WTC11 (cell line): ENCODE data around the gene TRAF3IP1. TPM values are rescaled to one million over a fixed set of nuclear protein-coding genes. Genes with fewer than 3 reads are reported as not detected.

Experiments
- ATAC-seq: fragments of 200-7000 bp; cut with Tn5 transposase; 2 replicates; pipeline ENCODE4 v1.10.0; 2021; ENCODE audit warnings: mild to moderate bottlenecking, moderate library complexity
- CTCF ChIA-PET: fragments of 300-600 bp; sonication (Branson Sonifier 250); formaldehyde crosslinking; loops from one replicate; lab custom pipeline; 2021; ENCODE audit warnings: antibody characterized with exemption; lab: Charles Lee
- POLR2A ChIA-PET: fragments of 350-600 bp; sonication (Branson Sonifier 250); formaldehyde crosslinking; loops from one replicate; lab custom pipeline; 2021; ENCODE audit warnings: antibody characterized with exemption; lab: Charles Lee
- DNase-seq: peaks from one replicate; pipeline ENCODE4 v3.0.0; 2021; ENCODE audit warnings: low spot score
- H3K27ac Mint-ChIP-seq: 2 replicates; pipeline ENCODE4 v1.8.0; 2021; ENCODE audit warnings: mixed read lengths
- H3K27me3 Mint-ChIP-seq: 2 replicates; pipeline ENCODE4 v1.8.0; 2021; ENCODE audit warnings: low read depth, mild to moderate bottlenecking, moderate library complexity, mixed read lengths
- H3K36me3 Mint-ChIP-seq: 2 replicates; pipeline ENCODE4 v1.8.0; 2021; ENCODE audit warnings: mixed read lengths
- H3K4me1 Mint-ChIP-seq: 2 replicates; pipeline ENCODE4 v1.8.0; 2022; ENCODE audit warnings: mixed read lengths
- H3K4me3 Mint-ChIP-seq: 2 replicates; pipeline ENCODE4 v1.8.0; 2021; ENCODE audit warnings: mild to moderate bottlenecking, moderate library complexity, mixed read lengths
- H3K9me3 Mint-ChIP-seq: 2 replicates; pipeline ENCODE4 v1.8.0; 2021; ENCODE audit warnings: mixed read lengths
- ATF2 ChIP-seq: sonication (generic); formaldehyde crosslinking; IDR thresholded peaks from 2 replicates; pipeline ENCODE4 v1.8.1; 2022; ENCODE audit warnings: low read depth, missing genetic modification reagents, borderline replicate concordance
- CBFB ChIP-seq: sonication (generic); formaldehyde crosslinking; IDR thresholded peaks from 2 replicates; pipeline ENCODE4 v1.8.1; 2022; ENCODE audit warnings: mild to moderate bottlenecking, low read depth, missing genetic modification reagents
- E2F1 ChIP-seq: sonication (generic); formaldehyde crosslinking; IDR thresholded peaks from 2 replicates; pipeline ENCODE4 v1.8.0; 2022; ENCODE audit warnings: mild to moderate bottlenecking, missing genetic modification reagents
- FOXP4 ChIP-seq: sonication (generic); formaldehyde crosslinking; IDR thresholded peaks from 2 replicates; pipeline ENCODE4 v1.8.0; 2022; ENCODE audit warnings: mild to moderate bottlenecking, missing genetic modification reagents
- GABPB1 ChIP-seq: sonication (generic); formaldehyde crosslinking; IDR thresholded peaks from 2 replicates; pipeline ENCODE4 v1.8.1; 2023; ENCODE audit warnings: mild to moderate bottlenecking, missing genetic modification reagents
- GTF2I ChIP-seq: fragments of 250-450 bp; sonication (Bioruptor Pico); conservative IDR thresholded peaks from 2 replicates; pipeline ENCODE4 v1.4.0; 2021; ENCODE audit warnings: mild to moderate bottlenecking
- JAZF1 ChIP-seq: fragments of 250-450 bp; sonication (Bioruptor Pico); IDR thresholded peaks from 2 replicates; pipeline ENCODE4 v1.9.0; 2021; ENCODE audit warnings: moderate library complexity, mild to moderate bottlenecking, inconsistent platforms
- KAT7 ChIP-seq: sonication (generic); formaldehyde crosslinking; IDR thresholded peaks from 2 replicates; pipeline ENCODE4 v1.8.1; 2023; ENCODE audit warnings: missing genetic modification reagents, mild to moderate bottlenecking, borderline replicate concordance
- MLX ChIP-seq: sonication (generic); formaldehyde crosslinking; IDR thresholded peaks from 2 replicates; pipeline ENCODE4 v1.8.1; 2023; ENCODE audit warnings: mild to moderate bottlenecking, missing genetic modification reagents, moderate library complexity
- NFYB ChIP-seq: sonication (generic); formaldehyde crosslinking; conservative IDR thresholded peaks from 2 replicates; pipeline ENCODE4 v1.8.0; 2022; ENCODE audit warnings: low read depth, missing genetic modification reagents
- NR1H2 ChIP-seq: sonication (generic); formaldehyde crosslinking; IDR thresholded peaks from 2 replicates; pipeline ENCODE4 v1.9.0; 2021; ENCODE audit warnings: mild to moderate bottlenecking, moderate library complexity, missing genetic modification reagents
- OVOL2 ChIP-seq: fragments of 250-450 bp; sonication (Bioruptor Pico); IDR thresholded peaks from 2 replicates; pipeline ENCODE4 v1.9.0; 2021; ENCODE audit warnings: mild to moderate bottlenecking, borderline replicate concordance
- TCF7 ChIP-seq: sonication (generic); formaldehyde crosslinking; IDR thresholded peaks from 2 replicates; pipeline ENCODE4 v1.8.0; 2022; ENCODE audit warnings: mild to moderate bottlenecking, low read depth, missing genetic modification reagents, moderate library complexity
- USF1 ChIP-seq: sonication (generic); formaldehyde crosslinking; IDR thresholded peaks from 2 replicates; pipeline ENCODE4 v1.8.0; 2022; ENCODE audit warnings: mild to moderate bottlenecking, missing genetic modification reagents
- ZNF138 ChIP-seq: sonication (generic); formaldehyde crosslinking; conservative IDR thresholded peaks from 2 replicates; pipeline ENCODE4 v1.8.1; 2022; ENCODE audit warnings: mild to moderate bottlenecking, moderate library complexity, missing genetic modification reagents
- ZNF317 ChIP-seq: sonication (generic); formaldehyde crosslinking; IDR thresholded peaks from 2 replicates; pipeline ENCODE4 v1.8.1; 2023; ENCODE audit warnings: low read depth, mild to moderate bottlenecking, moderate library complexity, missing genetic modification reagents, borderline replicate concordance
- ZNF416 ChIP-seq: fragments of 250-450 bp; sonication (Bioruptor Pico); IDR thresholded peaks from 2 replicates; pipeline ENCODE4 v1.9.0; 2021; ENCODE audit warnings: mild to moderate bottlenecking, inconsistent platforms
- ZNF423 ChIP-seq: fragments of 250-450 bp; sonication (Bioruptor Pico); IDR thresholded peaks from 2 replicates; pipeline ENCODE4 v2.1.2; 2022; ENCODE audit warnings: mild to moderate bottlenecking, moderate library complexity
- ZNF532 ChIP-seq: fragments of 250-450 bp; sonication (Bioruptor Pico); IDR thresholded peaks from 2 replicates; pipeline ENCODE4 v1.9.0; 2021; ENCODE audit warnings: mild to moderate bottlenecking, borderline replicate concordance
- total RNA-seq: library from RNA; stranded (reverse); gene quantifications from 3 replicates; pipeline ENCODE4 v1.2.3, GENCODE V29; 2021

TRAF3IP1 gene
- total RNA-seq, 1 experiment from 2014 or later: 18.7 TPM

- Mint-ChIP-seq H3K27me3 (no peaks in the 10 kb centered on the region), H3K36me3 (peaks cover 58% of the 10 kb centered on the region), H3K4me3 (no peak overlapping the region), H3K27ac (peak overlapping the region; percentile 65; the same call in 1 of the 2 replicates), H3K4me1 (no peaks in the 10 kb centered on the region), H3K9me3 (peaks cover 7% of the 10 kb centered on the region; the same call in 1 of the 2 replicates)
- TF ChIP-seq ATF2 (CRISPR knock-in tag) (no peak), FOXP4 (no peak), GTF2I (CRISPR knock-in tag) (no peak), TCF7 (CRISPR knock-in tag) (no peak), KAT7 (CRISPR knock-in tag) (no peak), OVOL2 (CRISPR knock-in tag) (no peak), E2F1 (CRISPR knock-in tag) (no peak), JAZF1 (no peak), NR1H2 (CRISPR knock-in tag) (no peak), ZNF416 (CRISPR knock-in tag) (no peak), MLX (CRISPR knock-in tag) (no peak), CBFB (no peak), ZNF138 (CRISPR knock-in tag) (no peak), ZNF423 (CRISPR knock-in tag) (no peak), NFYB (CRISPR knock-in tag) (no peak), ZNF317 (no peak), ZNF532 (CRISPR knock-in tag) (no peak), USF1 (CRISPR knock-in tag) (no peak), GABPB1 (CRISPR knock-in tag) (no peak)
- CTCF ChIA-PET: interaction anchor here (1.4 kb wide), 1 partner anchor 82 kb away, joined by 3 read pairs; no protein-coding TSS in a partner anchor
- ATAC-seq (no peak), DNase-seq (no peak)
- POLR2A ChIA-PET: interaction anchor here (0.6 kb wide), 1 partner anchor 1576 kb away, joined by 6 read pairs; no protein-coding TSS in a partner anchor
Observed at GRCh38 chr2:238450440-238450861, 130.1 kb downstream of the TRAF3IP1 start.

Other genes starting within 250 kb of the TRAF3IP1 start
- gene ESPNL, start 220.2 kb upstream of the TRAF3IP1 start, total RNA-seq: 1.1 to 1.4 TPM (median 1.1 TPM) in 3 replicates
- 0.07 TPM in 1 of 3 replicates, not detected in the others for gene KLHL30, start 181.8 kb upstream of the TRAF3IP1 start, total RNA-seq
- gene ERFE, start 161.5 kb upstream of the TRAF3IP1 start, total RNA-seq: 4.5 to 6.3 TPM (median 6.0 TPM) in 3 replicates
- 26.4 to 32.7 TPM (median 26.7 TPM) in 3 replicates for gene ILKAP, start 116.8 kb upstream of the TRAF3IP1 start, total RNA-seq
- 52.1 to 63.9 TPM (median 63.4 TPM) in 3 replicates for gene HES6, start 80.5 kb upstream of the TRAF3IP1 start, total RNA-seq
- gene PER2, start 31.9 kb upstream of the TRAF3IP1 start, total RNA-seq: 4.1 to 6.6 TPM (median 5.5 TPM) in 3 replicates
- 36.2 to 43.9 TPM (median 39.1 TPM) in 3 replicates for gene ASB1, start 106.4 kb downstream of the TRAF3IP1 start, total RNA-seq